ENCODE data around the gene REPS1.

- TF ChIP-seq POLR2AphosphoS5 (IDR thresholded peaks at IDR 0.05) (no peak), CTCF (IDR thresholded peaks at IDR 0.05) (no peak), POLR2A (IDR thresholded peaks at IDR 0.05) (no peak)
These were observed 30.6 kb downstream of the REPS1 start for GRCh38 chr6:138957484-138957883.
